Osteocyte (in vitro differentiated cells): ENCODE measurements around the gene DVL3. TPM values are rescaled to one million over a fixed set of nuclear protein-coding genes. Genes with fewer than 3 reads are reported as not detected.

Source experiments
- DNase-seq: peaks from one replicate; pipeline ENCODE4 v3.0.0; 2021; ENCODE audit warnings: mixed read lengths; ENCODE audit not compliant: unreplicated experiment; ENCODE audit errors: extremely low spot score
- H3K27ac Mint-ChIP-seq: one replicate; pipeline ENCODE4 v1.8.0; 2021; ENCODE audit warnings: mild to moderate bottlenecking, mixed read lengths; ENCODE audit not compliant: unreplicated experiment
- H3K27me3 Mint-ChIP-seq: one replicate; pipeline ENCODE4 v1.8.0; 2021; ENCODE audit warnings: mixed read lengths; ENCODE audit not compliant: unreplicated experiment
- H3K36me3 Mint-ChIP-seq: one replicate; pipeline ENCODE4 v1.8.0; 2021; ENCODE audit warnings: mixed read lengths; ENCODE audit not compliant: unreplicated experiment
- H3K4me1 Mint-ChIP-seq: one replicate; pipeline ENCODE4 v1.8.0; 2021; ENCODE audit warnings: mixed read lengths; ENCODE audit not compliant: unreplicated experiment
- H3K4me3 Mint-ChIP-seq: one replicate; pipeline ENCODE4 v1.8.0; 2021; ENCODE audit warnings: mild to moderate bottlenecking, moderate library complexity, mixed read lengths; ENCODE audit not compliant: unreplicated experiment
- H3K9me3 Mint-ChIP-seq: one replicate; pipeline ENCODE4 v1.8.0; 2021; ENCODE audit warnings: mixed read lengths; ENCODE audit not compliant: unreplicated experiment
- CTCF ChIP-seq: fragments of 200-600 bp; sonication (generic); IDR thresholded peaks from 2 replicates; pipeline ENCODE4 v1.5.0; 2021; ENCODE audit warnings: antibody characterized with exemption, mild to moderate bottlenecking, moderate library complexity
- total RNA-seq: library from RNA; stranded (reverse); gene quantifications from 2 replicates; pipeline ENCODE4 v1.2.1, GENCODE V29; 2021

The DVL3 gene
- total RNA-seq, 1 donor from 2014 or later: 121 TPM

GRCh38 chr3:184180165-184180564 lies 25.0 kb downstream of the DVL3 start:
- Mint-ChIP-seq H3K27ac (no peak overlapping the region), H3K36me3 (peaks cover 43% of the 10 kb centered on the region), H3K4me1 (peaks cover 37% of the 10 kb centered on the region), H3K4me3 (no peak overlapping the region), H3K9me3 (no peaks in the 10 kb centered on the region), H3K27me3 (no peaks in the 10 kb centered on the region)
- TF ChIP-seq CTCF: no peak
- DNase-seq: no peak

- Mint-ChIP-seq H3K27ac (peak overlapping the region; percentile 31), H3K36me3 (peaks cover 43% of the 10 kb centered on the region)
Measured at GRCh38 chr3:184181596-184181995, 26.4 kb downstream of the DVL3 start.

GRCh38 chr3:184183679-184184078 lies 28.5 kb downstream of the DVL3 start:
- H3K36me3 Mint-ChIP-seq: peaks cover 39% of the 10 kb centered on the region
- H3K9me3 Mint-ChIP-seq: no peaks in the 10 kb centered on the region
- no peak overlapping the region for H3K4me3 Mint-ChIP-seq
- no peaks in the 10 kb centered on the region for H3K27me3 Mint-ChIP-seq
- DNase-seq: no peak
- peak overlapping the region; percentile 32 for H3K27ac Mint-ChIP-seq
- no peak for TF ChIP-seq CTCF
- peaks cover 30% of the 10 kb centered on the region for H3K4me1 Mint-ChIP-seq

More at GRCh38 chr3:184181596-184181995, 26.4 kb downstream of the DVL3 start:
- Mint-ChIP-seq H3K9me3 (no peaks in the 10 kb centered on the region), H3K4me3 (no peak overlapping the region), H3K4me1 (peaks cover 33% of the 10 kb centered on the region), H3K27me3 (no peaks in the 10 kb centered on the region)
- DNase-seq: no peak
- TF ChIP-seq CTCF: no peak

- H3K36me3 Mint-ChIP-seq: peaks cover 36% of the 10 kb centered on the region
- peak overlapping the region; percentile 98 for H3K4me3 Mint-ChIP-seq
- H3K27me3 Mint-ChIP-seq: no peaks in the 10 kb centered on the region
- peaks cover 30% of the 10 kb centered on the region for H3K4me1 Mint-ChIP-seq
- no peak for DNase-seq
- peak overlapping the region; percentile 98 for H3K27ac Mint-ChIP-seq
- H3K9me3 Mint-ChIP-seq: no peaks in the 10 kb centered on the region
- TF ChIP-seq CTCF: no peak
Measured at GRCh38 chr3:184184546-184185230, 29.5 kb downstream of the DVL3 start.

- Mint-ChIP-seq H3K9me3 (no peaks in the 10 kb centered on the region), H3K36me3 (peaks cover 34% of the 10 kb centered on the region), H3K4me1 (peaks cover 30% of the 10 kb centered on the region), H3K4me3 (peak overlapping the region; percentile 98), H3K27ac (peak overlapping the region; percentile 98), H3K27me3 (no peaks in the 10 kb centered on the region)
- no peak for TF ChIP-seq CTCF
- peak; percentile 100 for DNase-seq
Measured at GRCh38 chr3:184185461-184186183, 30.4 kb downstream of the DVL3 start.
